ENCODE measurements around the gene CECR2.

DNA sequence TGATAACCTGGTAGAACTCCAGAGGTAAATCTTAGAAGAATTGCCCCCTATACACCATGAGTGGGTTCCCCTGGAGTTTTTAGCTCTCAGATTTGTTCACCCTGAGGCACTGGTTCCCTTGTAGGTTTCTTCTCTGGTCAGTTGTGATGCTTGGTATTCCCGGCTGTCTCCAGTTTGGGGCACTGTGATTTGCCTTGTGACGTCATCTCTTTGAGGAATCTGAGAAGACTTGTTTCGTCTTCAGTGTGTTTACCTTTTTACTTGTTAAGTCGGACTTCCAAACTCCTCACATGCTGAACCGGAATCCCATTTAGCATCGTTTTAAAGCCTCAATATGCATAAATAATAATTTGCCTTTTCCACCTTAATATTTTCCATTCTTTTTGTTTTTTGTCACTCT, 54.4 kb downstream of the CECR2 start:
- TF ChIP-seq POLR2AphosphoS5 (IDR thresholded peaks at IDR 0.05; ENCODE audit: low read depth, low read length) (no peak), CTCF (IDR thresholded peaks at IDR 0.05) (no peak), FOXJ3 (CRISPR knock-in tag; IDR thresholded peaks at IDR 0.05) (no peak)
- TF ChIP-seq, protein P1, sequence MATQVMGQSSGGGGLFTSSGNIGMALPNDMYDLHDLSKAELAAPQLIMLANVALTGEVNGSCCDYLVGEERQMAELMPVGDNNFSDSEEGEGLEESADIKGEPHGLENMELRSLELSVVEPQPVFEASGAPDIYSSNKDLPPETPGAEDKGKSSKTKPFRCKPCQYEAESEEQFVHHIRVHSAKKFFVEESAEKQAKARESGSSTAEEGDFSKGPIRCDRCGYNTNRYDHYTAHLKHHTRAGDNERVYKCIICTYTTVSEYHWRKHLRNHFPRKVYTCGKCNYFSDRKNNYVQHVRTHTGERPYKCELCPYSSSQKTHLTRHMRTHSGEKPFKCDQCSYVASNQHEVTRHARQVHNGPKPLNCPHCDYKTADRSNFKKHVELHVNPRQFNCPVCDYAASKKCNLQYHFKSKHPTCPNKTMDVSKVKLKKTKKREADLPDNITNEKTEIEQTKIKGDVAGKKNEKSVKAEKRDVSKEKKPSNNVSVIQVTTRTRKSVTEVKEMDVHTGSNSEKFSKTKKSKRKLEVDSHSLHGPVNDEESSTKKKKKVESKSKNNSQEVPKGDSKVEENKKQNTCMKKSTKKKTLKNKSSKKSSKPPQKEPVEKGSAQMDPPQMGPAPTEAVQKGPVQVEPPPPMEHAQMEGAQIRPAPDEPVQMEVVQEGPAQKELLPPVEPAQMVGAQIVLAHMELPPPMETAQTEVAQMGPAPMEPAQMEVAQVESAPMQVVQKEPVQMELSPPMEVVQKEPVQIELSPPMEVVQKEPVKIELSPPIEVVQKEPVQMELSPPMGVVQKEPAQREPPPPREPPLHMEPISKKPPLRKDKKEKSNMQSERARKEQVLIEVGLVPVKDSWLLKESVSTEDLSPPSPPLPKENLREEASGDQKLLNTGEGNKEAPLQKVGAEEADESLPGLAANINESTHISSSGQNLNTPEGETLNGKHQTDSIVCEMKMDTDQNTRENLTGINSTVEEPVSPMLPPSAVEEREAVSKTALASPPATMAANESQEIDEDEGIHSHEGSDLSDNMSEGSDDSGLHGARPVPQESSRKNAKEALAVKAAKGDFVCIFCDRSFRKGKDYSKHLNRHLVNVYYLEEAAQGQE (IDR thresholded peaks at IDR 0.05; ENCODE audit: low read depth, low read length): no peak
- TF ChIP-seq, protein P2, sequence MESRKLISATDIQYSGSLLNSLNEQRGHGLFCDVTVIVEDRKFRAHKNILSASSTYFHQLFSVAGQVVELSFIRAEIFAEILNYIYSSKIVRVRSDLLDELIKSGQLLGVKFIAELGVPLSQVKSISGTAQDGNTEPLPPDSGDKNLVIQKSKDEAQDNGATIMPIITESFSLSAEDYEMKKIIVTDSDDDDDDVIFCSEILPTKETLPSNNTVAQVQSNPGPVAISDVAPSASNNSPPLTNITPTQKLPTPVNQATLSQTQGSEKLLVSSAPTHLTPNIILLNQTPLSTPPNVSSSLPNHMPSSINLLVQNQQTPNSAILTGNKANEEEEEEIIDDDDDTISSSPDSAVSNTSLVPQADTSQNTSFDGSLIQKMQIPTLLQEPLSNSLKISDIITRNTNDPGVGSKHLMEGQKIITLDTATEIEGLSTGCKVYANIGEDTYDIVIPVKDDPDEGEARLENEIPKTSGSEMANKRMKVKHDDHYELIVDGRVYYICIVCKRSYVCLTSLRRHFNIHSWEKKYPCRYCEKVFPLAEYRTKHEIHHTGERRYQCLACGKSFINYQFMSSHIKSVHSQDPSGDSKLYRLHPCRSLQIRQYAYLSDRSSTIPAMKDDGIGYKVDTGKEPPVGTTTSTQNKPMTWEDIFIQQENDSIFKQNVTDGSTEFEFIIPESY (IDR thresholded peaks at IDR 0.05; ENCODE audit: borderline replicate concordance, low read depth): no peak
